ENCODE results near the gene FRMD6.

FRMD6 gene

GRCh38 chr14:51674294-51675002, 22.7 kb downstream of the FRMD6 start:
- no peak for DNase-seq

GRCh38 chr14:51676549-51676948, 24.8 kb downstream of the FRMD6 start:
- DNase-seq: no peak

GRCh38 chr14:51677266-51677665, 25.6 kb downstream of the FRMD6 start:
- DNase-seq: no peak

GRCh38 chr14:51677738-51678137, 26.0 kb downstream of the FRMD6 start:
- no peak for DNase-seq

DNA sequence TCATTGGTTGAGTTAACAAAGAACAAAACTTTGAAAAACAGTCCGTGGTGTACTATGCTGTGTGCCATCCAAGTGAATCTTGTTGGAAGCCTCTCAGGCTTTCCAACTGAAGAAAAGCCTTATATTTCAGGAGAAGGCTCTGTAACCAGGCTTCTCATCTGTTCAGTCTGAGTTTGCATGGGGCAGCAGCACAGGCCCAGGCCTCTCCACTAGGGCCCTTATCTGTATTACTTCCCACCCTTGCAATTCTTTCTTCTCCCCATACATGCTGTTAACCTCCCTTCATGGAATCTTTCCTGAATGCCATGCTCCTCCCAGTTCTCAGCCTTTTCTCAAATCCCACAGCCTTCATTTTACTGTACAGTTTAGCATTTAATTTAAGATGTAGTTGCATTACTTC, 28.3 kb downstream of the FRMD6 start:
- no peak for DNase-seq

DNA sequence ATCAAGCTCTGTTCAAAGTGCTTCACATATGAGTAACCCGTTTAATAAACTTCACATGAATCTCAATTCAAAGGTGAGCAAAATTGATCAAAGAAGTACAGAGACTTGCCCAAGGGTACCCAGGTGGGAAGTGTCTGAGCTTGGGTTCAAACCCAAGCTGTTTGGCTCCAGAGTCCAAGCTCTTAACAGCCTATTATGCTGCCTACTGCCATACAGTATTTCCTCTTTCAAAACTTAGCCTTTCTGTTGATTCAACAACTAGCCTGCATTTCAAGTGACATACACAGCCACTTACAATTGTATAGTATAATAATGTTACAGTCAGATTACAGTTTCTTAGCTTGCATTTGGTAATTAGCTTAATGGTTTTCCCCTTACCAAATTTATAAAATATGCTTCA, 29.7 kb downstream of the FRMD6 start:
- no peak for DNase-seq

DNA sequence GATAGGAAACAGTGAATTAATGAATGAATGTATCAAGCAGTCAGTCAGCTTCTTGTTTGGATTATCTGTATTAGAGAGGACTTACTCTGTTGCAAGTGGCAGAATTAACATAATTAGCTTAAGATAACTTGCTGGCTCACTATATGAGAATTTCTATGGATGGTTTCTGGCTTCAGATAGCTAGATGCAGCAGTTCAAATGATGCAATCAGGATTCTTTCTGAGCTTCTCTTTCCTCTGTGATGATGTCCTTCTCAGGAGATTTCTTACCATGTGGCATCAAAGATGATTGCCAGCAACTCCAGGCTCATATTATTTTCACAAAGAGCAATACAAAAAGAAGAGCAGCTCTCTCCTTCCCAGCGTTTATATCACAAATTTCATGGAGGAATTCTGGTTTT, 30.7 kb downstream of the FRMD6 start:
- no peak for DNase-seq

- no peak for DNase-seq
Measured at GRCh38 chr14:51684760-51685159, 33.0 kb downstream of the FRMD6 start.

DNA sequence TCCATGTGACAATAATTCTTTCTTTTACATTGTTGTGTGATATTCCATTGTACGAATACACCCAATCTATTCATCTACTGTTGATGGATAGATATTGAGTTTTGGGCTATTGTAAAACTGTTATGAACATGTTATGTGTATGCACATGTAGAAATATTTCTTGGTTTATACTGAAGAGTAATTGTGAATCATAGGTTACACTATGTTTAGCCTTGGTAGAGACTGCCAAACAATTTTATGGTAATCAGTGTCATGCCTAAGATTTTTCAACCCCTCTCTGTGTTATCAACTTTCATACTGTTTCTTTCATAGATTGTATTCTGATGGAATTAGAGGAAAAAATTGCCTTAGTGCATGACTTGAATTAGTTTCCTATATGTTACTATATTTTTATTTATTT, 39.5 kb downstream of the FRMD6 start:
- no peak for DNase-seq

GRCh38 chr14:51692646-51693045, 40.9 kb downstream of the FRMD6 start:
- no peak for DNase-seq

GRCh38 chr14:51697848-51698247, 46.1 kb downstream of the FRMD6 start:
- DNase-seq: no peak

GRCh38 chr14:51701951-51702350, 50.2 kb downstream of the FRMD6 start:
- no peak for DNase-seq

DNA sequence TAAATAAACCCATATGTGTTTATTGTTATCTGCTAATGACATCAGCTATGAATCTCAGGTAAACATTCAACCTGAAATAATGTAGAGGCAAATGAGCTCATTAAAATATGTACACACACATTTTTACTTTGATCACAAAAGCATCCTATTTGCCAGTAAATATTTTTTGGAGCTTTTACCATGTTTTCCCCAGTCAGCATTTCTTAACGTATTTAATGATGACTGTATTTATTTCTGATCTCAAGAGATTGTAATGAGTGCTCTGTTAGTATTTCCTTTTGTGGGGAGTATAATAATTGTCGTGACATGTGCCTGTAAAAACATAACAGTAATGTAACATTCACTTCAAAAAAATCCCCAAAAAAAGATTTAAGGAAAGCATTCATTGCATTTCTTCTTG, 52.1 kb downstream of the FRMD6 start:
- DNase-seq: no peak

GRCh38 chr14:51704545-51704944, 52.8 kb downstream of the FRMD6 start:
- DNase-seq: no peak

DNA sequence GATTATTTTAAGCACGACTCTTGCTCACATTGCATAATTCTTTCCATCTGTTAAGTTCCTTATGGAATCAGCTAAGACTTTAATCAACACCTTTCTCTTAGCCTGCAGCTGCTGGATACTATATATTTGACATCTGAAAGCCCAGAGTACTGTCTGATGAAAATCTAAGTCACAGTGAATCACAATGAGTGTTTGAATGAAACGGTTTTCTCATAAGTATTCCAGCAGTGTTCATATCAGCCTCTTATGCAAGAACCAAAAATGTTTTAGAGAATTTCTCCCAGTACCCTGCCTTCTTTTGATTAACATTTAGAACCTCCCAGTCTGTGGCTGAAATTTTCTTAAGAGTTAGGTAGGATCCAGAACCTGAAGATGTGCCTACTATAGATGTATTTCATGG, 55.6 kb downstream of the FRMD6 start:
- DNase-seq: no peak

DNA sequence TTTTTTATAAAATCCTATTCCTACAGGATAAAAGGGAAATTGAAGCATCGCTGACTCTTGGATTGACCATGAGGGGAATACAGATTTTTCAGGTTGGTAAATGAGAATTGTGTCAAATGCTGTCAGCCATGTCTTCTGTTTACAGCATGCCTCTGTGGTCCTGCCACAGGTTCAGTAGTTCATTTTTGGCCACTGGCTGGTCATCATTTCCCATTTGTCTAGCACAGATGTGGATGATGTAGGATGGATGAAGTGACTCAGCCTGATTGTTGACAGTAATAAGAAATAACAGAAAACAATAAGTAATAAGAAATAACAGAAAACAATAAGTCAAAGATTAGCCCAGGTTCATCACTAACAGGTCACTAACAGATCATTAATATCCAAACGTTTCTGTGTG, 59.8 kb downstream of the FRMD6 start:
- DNase-seq: no peak

DNA sequence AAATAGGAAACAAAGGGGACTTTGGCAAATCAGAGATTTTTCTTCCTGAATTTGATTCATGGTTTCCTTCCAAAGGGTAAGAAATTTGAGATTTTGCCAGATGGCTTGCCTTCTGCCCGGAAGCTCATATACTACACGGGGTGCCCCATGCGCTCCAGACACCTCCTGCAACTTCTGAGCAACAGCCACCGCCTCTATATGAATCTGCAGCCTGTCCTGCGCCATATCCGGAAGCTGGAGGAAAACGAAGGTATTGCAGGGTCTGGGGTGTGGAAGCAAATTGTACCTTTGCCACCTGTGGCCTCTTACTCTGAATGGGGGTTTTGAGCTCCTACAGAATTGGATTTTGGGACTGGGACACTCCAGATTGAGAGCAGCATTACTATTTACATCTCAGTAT, 63.5 kb downstream of the FRMD6 start:
- DNase-seq: no peak

DNA sequence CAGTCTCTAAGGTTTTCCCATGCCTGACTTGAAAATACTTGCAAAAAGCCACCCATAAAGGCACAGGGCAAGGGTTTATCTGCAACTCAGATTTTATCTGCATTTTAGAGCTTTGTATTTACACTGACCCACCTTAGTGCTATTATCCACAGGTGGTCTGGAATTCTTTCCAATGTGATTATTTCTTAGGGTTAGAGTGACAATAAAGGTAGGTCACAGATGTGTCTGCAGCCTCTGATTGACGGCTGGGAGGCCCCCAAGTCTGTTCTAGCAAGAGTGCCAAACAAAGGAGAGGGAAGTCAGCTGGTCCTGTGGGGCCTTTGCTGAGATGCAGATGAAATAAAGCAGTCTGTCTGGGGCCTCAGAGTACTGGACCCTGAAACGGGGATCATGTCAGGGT, 64.0 kb downstream of the FRMD6 start:
- no peak for DNase-seq

- DNase-seq: no peak
Measured at GRCh38 chr14:51716610-51717009, 64.9 kb downstream of the FRMD6 start.

DNA sequence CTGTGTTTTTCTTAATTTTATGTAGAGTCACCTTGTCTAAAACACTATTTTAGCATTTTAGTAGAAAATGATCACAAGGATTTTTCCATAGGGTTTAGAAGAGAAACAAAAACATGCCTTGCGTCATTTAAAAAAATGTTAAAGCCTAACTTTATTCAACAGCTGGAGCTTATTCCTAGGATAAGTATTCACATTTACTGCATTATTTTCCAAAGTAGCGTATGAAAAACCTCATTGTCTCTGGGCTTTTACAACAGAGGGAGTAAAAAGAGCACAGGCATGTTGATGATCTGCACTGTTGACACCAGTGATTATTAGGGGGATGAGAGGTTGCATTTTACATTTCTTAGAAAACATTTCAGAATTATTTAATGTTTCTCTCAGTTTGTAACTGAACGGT, 66.1 kb downstream of the FRMD6 start:
- DNase-seq: no peak

DNA sequence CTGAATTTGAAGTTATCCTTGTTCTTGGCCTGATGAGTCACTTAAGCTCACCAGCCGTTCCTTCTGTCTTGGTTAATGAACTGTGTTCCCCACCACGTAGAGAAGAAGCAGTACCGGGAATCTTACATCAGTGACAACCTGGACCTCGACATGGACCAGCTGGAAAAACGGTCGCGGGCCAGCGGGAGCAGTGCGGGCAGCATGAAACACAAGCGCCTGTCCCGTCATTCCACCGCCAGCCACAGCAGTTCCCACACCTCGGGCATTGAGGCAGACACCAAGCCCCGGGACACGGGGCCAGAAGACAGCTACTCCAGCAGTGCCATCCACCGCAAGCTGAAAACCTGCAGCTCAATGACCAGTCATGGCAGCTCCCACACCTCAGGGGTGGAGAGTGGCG, 68.2 kb downstream of the FRMD6 start:
- DNase-seq: no peak

- no peak for DNase-seq
Measured at GRCh38 chr14:51723990-51724389, 72.3 kb downstream of the FRMD6 start.

- DNase-seq: no peak
Measured at GRCh38 chr14:51724650-51725049, 72.9 kb downstream of the FRMD6 start.

- DNase-seq: no peak
Measured at GRCh38 chr14:51725061-51725460, 73.4 kb downstream of the FRMD6 start.

DNA sequence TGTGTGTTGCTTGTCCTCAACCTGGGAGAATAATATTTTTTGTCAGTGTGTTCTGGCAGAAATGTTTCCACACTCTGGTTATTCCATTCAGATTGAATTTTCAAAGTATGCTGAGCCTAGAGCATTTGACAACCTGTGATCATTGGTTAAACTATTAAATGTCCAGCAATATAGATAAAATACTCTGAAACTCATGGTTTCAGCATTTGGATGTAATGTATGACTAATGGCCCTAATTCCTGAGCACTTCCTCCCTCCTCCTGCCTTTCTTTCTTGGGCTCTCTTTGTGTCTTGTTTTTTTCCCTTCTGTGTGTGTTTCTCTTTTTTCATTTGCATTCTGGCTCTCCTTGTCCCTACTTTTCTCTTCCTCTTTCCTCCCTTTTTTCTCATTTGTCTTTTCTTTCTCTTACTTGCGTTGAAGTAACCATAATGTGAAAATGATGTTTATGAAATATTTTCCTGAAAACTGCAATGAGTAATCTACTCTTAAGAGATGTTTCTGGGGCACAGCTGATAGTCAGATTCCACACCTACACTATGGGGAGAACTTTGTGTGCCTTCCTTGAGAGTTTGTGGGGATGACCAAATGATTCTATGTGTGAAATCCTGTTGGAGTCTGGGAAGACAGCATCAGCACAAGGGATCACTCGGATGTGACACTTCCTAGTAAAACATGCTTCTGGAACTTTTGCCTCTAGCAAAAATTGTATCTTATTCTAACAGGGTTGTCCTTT, 74.6 kb downstream of the FRMD6 start:
- DNase-seq: no peak
